Neural progenitor cell (in vitro differentiated cells): Measurements from ENCODE around the gene EVC2. TPM values are rescaled to one million over a fixed set of nuclear protein-coding genes. Genes with fewer than 3 reads are reported as not detected.

Experiments
- DNase-seq: peaks from one replicate; pipeline ENCODE4 v3.0.0-alpha.2; 2016; ENCODE audit warnings: low spot score
- H2AFZ ChIP-seq: fragments of 200-600 bp; sonication (generic); replicated peaks from 2 replicates; pipeline ENCODE4 v1.6.1; 2016; ENCODE audit warnings: antibody characterized with exemption
- H3F3A ChIP-seq: fragments of 200-600 bp; sonication (generic); 2 replicates; pipeline ENCODE4 v1.6.1; 2016; ENCODE audit warnings: antibody characterized with exemption, low read depth
- H3K27ac ChIP-seq: fragments of 200-600 bp; sonication (generic); 2 replicates; pipeline ENCODE4 v1.5.1; 2016; ENCODE audit warnings: mild to moderate bottlenecking
- H3K27me3 ChIP-seq: fragments of 200-600 bp; sonication (generic); 2 replicates; pipeline ENCODE4 v1.6.1; 2016; ENCODE audit warnings: mild to moderate bottlenecking, moderate library complexity
- H3K36me3 ChIP-seq: fragments of 200-600 bp; sonication (generic); 2 replicates; pipeline ENCODE4 v1.5.1; 2016
- H3K4me1 ChIP-seq: fragments of 200-600 bp; sonication (generic); 2 replicates; pipeline ENCODE4 v1.6.1; 2016; ENCODE audit warnings: mixed run types
- H3K4me2 ChIP-seq: fragments of 200-600 bp; sonication (generic); 2 replicates; pipeline ENCODE4 v1.6.1; 2016
- H3K4me3 ChIP-seq: fragments of 200-600 bp; sonication (generic); 2 replicates; pipeline ENCODE4 v1.5.1; 2016
- H3K79me2 ChIP-seq: fragments of 200-600 bp; sonication (generic); 2 replicates; pipeline ENCODE4 v1.6.1; 2016; ENCODE audit warnings: low read depth
- H3K9ac ChIP-seq: fragments of 200-600 bp; sonication (generic); 2 replicates; pipeline ENCODE4 v1.6.1; 2016
- H3K9me3 ChIP-seq: fragments of 200-600 bp; sonication (generic); 2 replicates; pipeline ENCODE4 v1.5.1; 2016; ENCODE audit warnings: low read depth
- H4K20me1 ChIP-seq: fragments of 200-600 bp; sonication (generic); 2 replicates; pipeline ENCODE4 v1.6.1; 2016; ENCODE audit warnings: low read depth
- H3K27ac Mint-ChIP-seq: 3 replicates; pipeline ENCODE4 v1.8.0; 2021; ENCODE audit warnings: mixed read lengths
- H3K27me3 Mint-ChIP-seq: 2 replicates; pipeline ENCODE4 v1.8.0; 2022; ENCODE audit warnings: low read depth, mild to moderate bottlenecking, inconsistent platforms, moderate library complexity, mixed read lengths; ENCODE audit not compliant: insufficient read depth
- H3K36me3 Mint-ChIP-seq: 3 replicates; pipeline ENCODE4 v1.8.0; 2021; ENCODE audit warnings: mixed read lengths
- H3K4me1 Mint-ChIP-seq: 3 replicates; pipeline ENCODE4 v1.8.0; 2021; ENCODE audit warnings: mixed read lengths
- H3K4me3 Mint-ChIP-seq: 3 replicates; pipeline ENCODE4 v1.8.0; 2021; ENCODE audit warnings: mild to moderate bottlenecking, moderate library complexity, mixed read lengths
- H3K9me3 Mint-ChIP-seq: 3 replicates; pipeline ENCODE4 v1.8.0; 2020; ENCODE audit warnings: mixed read lengths
- CTCF ChIP-seq: fragments of 200-600 bp; sonication (generic); IDR thresholded peaks from 2 replicates; pipeline ENCODE4 v1.5.1; 2017; ENCODE audit warnings: antibody characterized with exemption, mild to moderate bottlenecking
- EZH2 ChIP-seq: fragments of 200-600 bp; sonication (generic); IDR thresholded peaks from 2 replicates; pipeline ENCODE4 v1.6.1; 2017; ENCODE audit warnings: antibody characterized with exemption, mild to moderate bottlenecking, moderate library complexity
- EZH2phosphoT487 ChIP-seq: fragments of 200-600 bp; sonication (generic); IDR thresholded peaks from 2 replicates; pipeline ENCODE4 v1.6.1; 2017; ENCODE audit warnings: antibody characterized with exemption
- total RNA-seq: library from RNA; depleted of rRNA; stranded (reverse); fragments of >200 nt; gene quantifications from 2 replicates; pipeline ENCODE4 v1.2.3, GENCODE V29; 2015; ENCODE audit warnings: low replicate concordance

The EVC2 gene
- total RNA-seq, 1 donor from 2014 or later = 6.1 TPM

- no peaks in the 10 kb centered on the region for H4K20me1 ChIP-seq
- H3K4me2 ChIP-seq = peak overlapping the region; percentile 42
- DNase-seq = peak; percentile 35
- H3K9me3 ChIP-seq = no peaks in the 10 kb centered on the region
- no peaks in the 10 kb centered on the region for H3K36me3 ChIP-seq
- Mint-ChIP-seq H3K27me3 (peaks cover 7% of the 10 kb centered on the region), H3K36me3 (no peaks in the 10 kb centered on the region), H3K4me1 (peaks cover 32% of the 10 kb centered on the region), H3K27ac (peak overlapping the region; percentile 80), H3K9me3 (no peaks in the 10 kb centered on the region), H3K4me3 (no peak overlapping the region)
- no peaks in the 10 kb centered on the region for H3K27me3 ChIP-seq
- peak overlapping the region; percentile 15 for H3K27ac ChIP-seq
- H2AFZ ChIP-seq = no peak overlapping the region
- no peaks in the 10 kb centered on the region for H3F3A ChIP-seq
- H3K4me1 ChIP-seq = peaks cover 20% of the 10 kb centered on the region
- no peaks in the 10 kb centered on the region for H3K79me2 ChIP-seq
- H3K4me3 ChIP-seq = no peak overlapping the region
- no peak overlapping the region for H3K9ac ChIP-seq
- no peak for TF ChIP-seq CTCF
- TF ChIP-seq EZH2 = no peak
- no peak for TF ChIP-seq EZH2phosphoT487
Measured at GRCh38 chr4:5526080-5526846, 182.1 kb downstream of the EVC2 start.

- Histone ChIP-seq H3K4me1 (peaks cover 20% of the 10 kb centered on the region), H3F3A (no peaks in the 10 kb centered on the region), H3K27me3 (no peaks in the 10 kb centered on the region), H3K4me3 (no peak overlapping the region), H3K9ac (no peak overlapping the region), H3K27ac (no peak overlapping the region), H3K4me2 (no peak overlapping the region), H3K9me3 (no peaks in the 10 kb centered on the region), H2AFZ (no peak overlapping the region), H3K79me2 (no peaks in the 10 kb centered on the region), H3K36me3 (no peaks in the 10 kb centered on the region), H4K20me1 (no peaks in the 10 kb centered on the region)
- Mint-ChIP-seq H3K9me3 (peaks cover 6% of the 10 kb centered on the region), H3K4me1 (peaks cover 32% of the 10 kb centered on the region), H3K27ac (no peak overlapping the region), H3K36me3 (no peaks in the 10 kb centered on the region), H3K27me3 (peaks cover 7% of the 10 kb centered on the region), H3K4me3 (no peak overlapping the region)
- TF ChIP-seq EZH2phosphoT487 (no peak), EZH2 (no peak), CTCF (no peak)
- DNase-seq = no peak
Measured at GRCh38 chr4:5524446-5525299, 183.7 kb downstream of the EVC2 start.

GRCh38 chr4:5517372-5517771 lies 191.0 kb downstream of the EVC2 start:
- H3F3A ChIP-seq = no peaks in the 10 kb centered on the region
- no peaks in the 10 kb centered on the region for H4K20me1 ChIP-seq
- H3K27ac ChIP-seq = no peak overlapping the region
- no peaks in the 10 kb centered on the region for H3K79me2 ChIP-seq
- Mint-ChIP-seq H3K36me3 (no peaks in the 10 kb centered on the region), H3K4me3 (no peak overlapping the region), H3K9me3 (peaks cover 11% of the 10 kb centered on the region), H3K27ac (no peak overlapping the region), H3K4me1 (no peaks in the 10 kb centered on the region), H3K27me3 (no peaks in the 10 kb centered on the region)
- H3K9me3 ChIP-seq = no peaks in the 10 kb centered on the region
- H3K4me2 ChIP-seq = no peak overlapping the region
- H3K36me3 ChIP-seq = no peaks in the 10 kb centered on the region
- no peaks in the 10 kb centered on the region for H3K4me1 ChIP-seq
- H3K9ac ChIP-seq = no peak overlapping the region
- no peak overlapping the region for H3K4me3 ChIP-seq
- DNase-seq = no peak
- no peak overlapping the region for H2AFZ ChIP-seq
- H3K27me3 ChIP-seq = no peaks in the 10 kb centered on the region
- no peak for TF ChIP-seq CTCF
- no peak for TF ChIP-seq EZH2phosphoT487
- TF ChIP-seq EZH2 = no peak
